Kidney (tissue), 14 donors: Measurements from ENCODE around the gene MCTP2. TPM values are rescaled to one million over a fixed set of nuclear protein-coding genes. Genes with fewer than 3 reads are reported as not detected.

Experiments used
- DNase-seq, 5 donors: peaks; one replicate each; pipeline ENCODE4 v3.0.0-alpha.2; 2013 to 2020
- FAIRE-seq: peaks from 2 replicates; lab custom pipeline; 2012; peaks lifted over from hg19 to GRCh38; lab: Jason Lieb, UNC
- H3K27ac ChIP-seq, 2 donors: one replicate each; pipeline ENCODE4 v1.7.0; 2013; ENCODE audit warnings: low read depth in 2 of 2, low read length in 2 of 2, inconsistent platforms in 1 of 2
- H3K27me3 ChIP-seq: one replicate; pipeline ENCODE4 v1.7.1; 2013; ENCODE audit warnings: low read length, inconsistent platforms; ENCODE audit not compliant: control insufficient read depth, insufficient read depth
- H3K36me3 ChIP-seq, 3 donors: one replicate each; pipeline versions ENCODE4 v1.7.0 to v1.7.1; 2013; ENCODE audit warnings: low read length in 3 of 3, control low read depth in 1 of 3, inconsistent platforms in 1 of 3; ENCODE audit not compliant: insufficient read depth in 3 of 3, control insufficient read depth in 2 of 3
- H3K4me1 ChIP-seq, 3 donors: one replicate each; pipeline versions ENCODE4 v1.7.0 to v1.7.1; 2013; ENCODE audit warnings: low read length in 3 of 3, inconsistent platforms in 1 of 3, low read depth in 1 of 3; ENCODE audit not compliant: control insufficient read depth in 2 of 3, insufficient read depth in 2 of 3
- H3K4me3 ChIP-seq, 3 donors: one replicate each; pipeline versions ENCODE4 v1.7.0 to v1.8.1; 2013; ENCODE audit warnings: low read length in 3 of 3, control low read depth in 1 of 3, inconsistent platforms in 1 of 3
- H3K9ac ChIP-seq, 3 donors: one replicate each; pipeline versions ENCODE4 v1.7.0 to v1.7.1; 2013; ENCODE audit warnings: low read length in 3 of 3, control low read depth in 1 of 3, inconsistent platforms in 1 of 3
- H3K9me3 ChIP-seq, 3 donors: one replicate each; pipeline versions ENCODE4 v1.7.0 to v1.7.1; 2013; ENCODE audit warnings: low read length in 3 of 3, control low read depth in 1 of 3, inconsistent platforms in 1 of 3; ENCODE audit not compliant: control insufficient read depth in 2 of 3, insufficient read depth in 1 of 3
- intact Hi-C: fragments of 100-400 bp; cut with DNase I; formaldehyde crosslinking; loops from one replicate; pipeline ENCODE4 v1.11.1; 2022
- polyA plus RNA-seq: library from polyadenylated mRNA; stranded (reverse); fragments of 350-450 nt; fragmentation: Illumina TruSeq; extraction: RNeasy Lipid Tissue Mini Kit (QIAGEN cat#74804); gene quantifications from one replicate; pipeline ENCODE4 v1.2.3, GENCODE V29; 2014; ENCODE audit warnings: low read depth, low replicate concordance; ENCODE audit not compliant: insufficient read depth
- total RNA-seq: library from RNA; stranded (reverse); fragmentation: NEBNext Ultra II Directional; extraction: Animal tissue kit (Norgen Biotek cat#: 25700); gene quantifications from one replicate; pipeline ENCODE4 v1.2.1, GENCODE V29; 2021
- TF ChIP-seq, protein P1 (sequence below): IDR thresholded peaks from 3 replicates; pipeline ENCODE4 v1.5.1; 2012; ENCODE audit warnings: mild to moderate bottlenecking, moderate library complexity, borderline replicate concordance; ENCODE audit not compliant: insufficient read depth; ENCODE audit errors: extremely low read depth
- donor health status: control.
- donor health status: control.
- donor health status: control.
- donor health status: control.
- donor health status: control.
- donor health status: DM: yes; HTN: yes; CAD: no.
- donor health status: Normal renal cell carcinoma (clear cell type).

MCTP2 gene
- total and polyA plus RNA-seq, 2 donors from 2014 or later, result 1.2 to 21.1 TPM

GRCh38 chr15:94235646-94236045, 4.3 kb downstream of the MCTP2 start:
- Histone ChIP-seq H3K4me3 (no peak overlapping the region), H3K9me3 (no peaks in the 10 kb centered on the region), H3K4me1 (no peaks in the 10 kb centered on the region), H3K27me3 (no peaks in the 10 kb centered on the region), H3K27ac (no peak overlapping the region), H3K36me3 (no peaks in the 10 kb centered on the region), H3K9ac (no peak overlapping the region)
- TF ChIP-seq, protein P1, sequence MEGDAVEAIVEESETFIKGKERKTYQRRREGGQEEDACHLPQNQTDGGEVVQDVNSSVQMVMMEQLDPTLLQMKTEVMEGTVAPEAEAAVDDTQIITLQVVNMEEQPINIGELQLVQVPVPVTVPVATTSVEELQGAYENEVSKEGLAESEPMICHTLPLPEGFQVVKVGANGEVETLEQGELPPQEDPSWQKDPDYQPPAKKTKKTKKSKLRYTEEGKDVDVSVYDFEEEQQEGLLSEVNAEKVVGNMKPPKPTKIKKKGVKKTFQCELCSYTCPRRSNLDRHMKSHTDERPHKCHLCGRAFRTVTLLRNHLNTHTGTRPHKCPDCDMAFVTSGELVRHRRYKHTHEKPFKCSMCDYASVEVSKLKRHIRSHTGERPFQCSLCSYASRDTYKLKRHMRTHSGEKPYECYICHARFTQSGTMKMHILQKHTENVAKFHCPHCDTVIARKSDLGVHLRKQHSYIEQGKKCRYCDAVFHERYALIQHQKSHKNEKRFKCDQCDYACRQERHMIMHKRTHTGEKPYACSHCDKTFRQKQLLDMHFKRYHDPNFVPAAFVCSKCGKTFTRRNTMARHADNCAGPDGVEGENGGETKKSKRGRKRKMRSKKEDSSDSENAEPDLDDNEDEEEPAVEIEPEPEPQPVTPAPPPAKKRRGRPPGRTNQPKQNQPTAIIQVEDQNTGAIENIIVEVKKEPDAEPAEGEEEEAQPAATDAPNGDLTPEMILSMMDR, result no peak
- DNase-seq (no peak), FAIRE-seq (no peak)
- intact Hi-C loops, result no loop called here

DNA sequence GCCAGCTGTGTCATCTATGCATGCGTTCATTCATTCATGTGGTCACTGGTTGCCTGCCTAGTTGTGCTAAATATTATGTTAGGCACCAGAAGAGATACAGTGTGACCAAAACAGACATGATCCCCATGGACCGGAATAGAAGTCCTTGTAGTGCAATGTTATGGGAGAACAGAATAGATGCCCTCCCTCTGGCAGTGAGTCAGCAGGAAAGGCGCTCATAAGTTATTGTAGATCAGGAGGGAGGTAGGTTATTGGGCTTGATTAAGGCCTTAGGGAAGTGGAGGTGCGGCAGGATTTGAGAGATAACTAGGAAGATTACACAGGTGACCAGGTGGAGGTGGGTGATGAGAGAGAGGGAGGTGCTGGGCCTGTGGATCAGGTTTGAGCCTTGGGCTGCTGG, 5.2 kb downstream of the MCTP2 start:
- intact Hi-C loops, result no loop called here
- Histone ChIP-seq H3K9ac (no peak overlapping the region), H3K9me3 (no peaks in the 10 kb centered on the region), H3K36me3 (no peaks in the 10 kb centered on the region), H3K4me3 (no peak overlapping the region), H3K4me1 (no peaks in the 10 kb centered on the region), H3K27me3 (no peaks in the 10 kb centered on the region), H3K27ac (no peak overlapping the region)
- TF ChIP-seq, protein P1, result no peak
- no peak for FAIRE-seq
- no peak for DNase-seq

GRCh38 chr15:94237903-94238302, 6.5 kb downstream of the MCTP2 start:
- intact Hi-C loops, result no loop called here
- H3K4me1 ChIP-seq, result no peaks in the 10 kb centered on the region
- H3K4me3 ChIP-seq, result no peak overlapping the region
- H3K9me3 ChIP-seq, result no peaks in the 10 kb centered on the region
- TF ChIP-seq, protein P1, result no peak
- no peaks in the 10 kb centered on the region for H3K36me3 ChIP-seq
- H3K9ac ChIP-seq, result no peak overlapping the region
- no peaks in the 10 kb centered on the region for H3K27me3 ChIP-seq
- no peak overlapping the region for H3K27ac ChIP-seq
- FAIRE-seq (no peak), DNase-seq (no peak)

- DNase-seq (no peak), FAIRE-seq (peak; percentile 3)
- Histone ChIP-seq H3K4me1 (peaks cover 0 to 4% (median 0%) of the 10 kb centered on the region in 3 donors), H3K27me3 (no peaks in the 10 kb centered on the region), H3K9ac (no peak overlapping the region), H3K4me3 (no peak overlapping the region), H3K36me3 (peaks cover 0 to 3% (median 0%) of the 10 kb centered on the region in 3 donors), H3K9me3 (peaks cover 0 to 4% (median 2%) of the 10 kb centered on the region in 3 donors), H3K27ac (no peak overlapping the region)
- intact Hi-C loops, result no loop called here
- TF ChIP-seq, protein P1, result no peak
Measured at GRCh38 chr15:94238539-94239118, 7.3 kb downstream of the MCTP2 start.
